HG03439 (cell line): ENCODE measurements around the gene NPR2.

ENCODE experiments used
- ATAC-seq: cut with Tn5 transposase; IDR thresholded peaks from one replicate; pipeline ENCODE4 v1.9.1; 2021; ENCODE audit warnings: mild to moderate bottlenecking, moderate library complexity; ENCODE audit not compliant: unreplicated experiment

NPR2 gene

DNA sequence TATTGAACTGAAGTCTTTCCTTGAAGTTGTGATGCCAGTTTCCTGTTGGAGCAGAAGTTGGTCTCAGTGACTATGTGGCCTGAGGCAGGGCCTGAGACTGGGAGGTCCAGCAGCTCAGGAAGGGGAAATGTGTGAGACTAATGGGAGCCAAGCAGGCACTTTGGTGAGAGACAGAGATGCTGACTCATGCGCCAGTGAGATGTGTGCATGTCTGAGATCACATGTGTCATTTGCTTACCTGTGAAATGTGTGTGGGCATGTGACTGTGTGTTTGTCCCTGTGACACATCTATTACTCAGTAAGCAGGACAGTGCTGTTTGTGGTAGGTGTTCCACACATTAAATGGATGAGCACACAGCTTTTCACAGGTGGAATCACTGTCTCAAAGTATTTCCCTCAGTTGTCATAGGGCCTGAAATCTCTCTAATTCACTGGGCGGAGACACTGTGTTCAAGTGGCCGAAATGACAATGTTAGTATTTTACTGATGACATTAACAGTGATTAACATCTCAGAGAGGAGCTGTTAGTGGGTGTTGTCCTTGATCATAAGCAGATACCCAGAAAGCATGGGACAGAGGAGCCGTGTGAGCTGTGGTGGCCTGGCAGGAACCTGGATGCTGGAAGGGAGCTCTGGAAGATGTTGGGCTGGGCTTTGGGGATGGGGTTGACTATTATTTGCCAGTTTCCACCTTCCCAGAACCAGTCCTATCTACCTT lies 7.4 kb downstream of the NPR2 start:
- ATAC-seq: no peak

DNA sequence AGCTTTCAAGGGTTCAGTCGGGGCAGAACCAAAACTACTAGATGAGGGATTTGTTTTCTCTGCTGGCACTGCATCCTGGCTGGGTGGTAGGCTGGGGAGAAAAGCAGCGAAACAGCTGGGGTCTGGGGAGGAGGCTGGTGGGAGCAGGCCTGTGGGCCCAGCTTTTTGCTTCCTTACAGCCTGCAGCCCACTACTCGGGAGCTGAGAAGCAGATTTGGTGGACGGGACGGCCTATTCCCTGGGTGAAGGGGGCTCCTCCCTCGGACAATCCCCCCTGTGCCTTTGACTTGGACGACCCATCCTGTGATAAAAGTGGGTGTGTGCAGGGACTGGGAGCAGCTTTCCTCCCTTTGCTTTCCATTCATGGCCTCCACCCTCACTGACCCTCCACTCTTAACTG lies 9.1 kb downstream of the NPR2 start:
- no peak for ATAC-seq

DNA sequence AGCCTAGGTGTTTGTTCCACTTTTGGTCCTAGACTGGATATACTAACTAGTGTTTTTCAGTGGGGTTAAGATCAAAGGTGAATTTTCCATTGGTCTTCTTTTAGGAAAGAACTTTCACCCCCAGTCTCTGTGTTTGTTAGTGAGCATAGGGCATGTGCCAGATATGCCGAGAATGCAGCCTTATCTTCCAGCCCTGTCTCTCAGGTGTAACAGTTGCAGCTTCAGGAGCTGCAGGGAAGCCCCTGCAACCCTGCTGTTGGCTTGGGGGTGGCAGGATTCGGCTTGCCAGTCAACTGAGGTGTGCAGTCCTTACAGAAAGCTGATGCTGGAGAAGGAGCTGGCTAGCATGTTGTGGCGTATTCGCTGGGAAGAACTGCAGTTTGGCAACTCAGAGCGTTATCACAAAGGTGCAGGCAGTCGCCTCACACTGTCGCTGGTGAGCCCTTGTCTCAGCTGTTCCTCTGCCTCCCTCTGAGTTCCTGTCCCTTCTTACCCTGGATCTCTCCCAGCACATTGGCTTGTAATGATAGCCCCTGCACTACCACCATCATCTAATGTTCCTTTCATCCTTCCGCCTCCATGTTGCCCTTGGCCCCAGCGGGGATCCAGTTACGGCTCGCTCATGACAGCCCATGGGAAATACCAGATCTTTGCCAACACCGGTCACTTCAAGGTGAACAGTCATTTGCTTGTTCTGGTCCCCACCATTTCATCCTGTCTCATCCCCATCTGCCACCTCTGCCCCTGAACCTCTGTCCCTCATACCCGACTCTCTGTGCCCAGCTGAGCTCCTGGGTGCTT lies 10.1 kb downstream of the NPR2 start:
- ATAC-seq: no peak

- no peak for ATAC-seq
Observed at GRCh38 chr9:35806101-35806500, 14.7 kb downstream of the NPR2 start.

GRCh38 chr9:35808433-35808832 lies 17.0 kb downstream of the NPR2 start:
- no peak for ATAC-seq

DNA sequence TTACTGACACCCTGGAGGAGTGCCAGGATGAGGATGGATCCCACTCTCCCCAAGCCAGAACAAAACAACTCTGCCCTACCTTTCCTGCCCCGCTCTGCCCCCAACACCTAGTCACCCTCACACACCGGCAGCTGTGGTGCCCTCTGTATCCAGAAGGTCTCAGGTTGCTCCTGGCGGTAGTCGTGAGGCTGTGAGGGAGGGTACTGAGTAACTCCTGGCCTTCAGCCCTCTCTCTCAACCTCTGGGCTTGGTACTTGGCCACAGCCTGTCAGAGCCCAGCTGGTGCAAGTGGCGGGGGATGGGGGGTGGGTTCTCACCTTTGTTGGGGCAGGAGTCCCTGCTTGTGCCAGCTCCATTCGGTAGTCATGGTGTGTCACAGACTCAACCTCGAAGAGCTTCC lies 18.7 kb downstream of the NPR2 start:
- ATAC-seq: no peak

- ATAC-seq: no peak
Observed at GRCh38 chr9:35811381-35812024, 20.1 kb downstream of the NPR2 start.

- peak; percentile 53 for ATAC-seq
Observed at GRCh38 chr9:35812025-35812602, 20.7 kb downstream of the NPR2 start, which contains the start of gene SPAG8. Gene SPAG8 (minus strand): TSS chr9:35812262. CDS start chr9:35812147, 115 bp downstream.

GRCh38 chr9:35813434-35814105 lies 22.2 kb downstream of the NPR2 start:
- no peak for ATAC-seq

DNA sequence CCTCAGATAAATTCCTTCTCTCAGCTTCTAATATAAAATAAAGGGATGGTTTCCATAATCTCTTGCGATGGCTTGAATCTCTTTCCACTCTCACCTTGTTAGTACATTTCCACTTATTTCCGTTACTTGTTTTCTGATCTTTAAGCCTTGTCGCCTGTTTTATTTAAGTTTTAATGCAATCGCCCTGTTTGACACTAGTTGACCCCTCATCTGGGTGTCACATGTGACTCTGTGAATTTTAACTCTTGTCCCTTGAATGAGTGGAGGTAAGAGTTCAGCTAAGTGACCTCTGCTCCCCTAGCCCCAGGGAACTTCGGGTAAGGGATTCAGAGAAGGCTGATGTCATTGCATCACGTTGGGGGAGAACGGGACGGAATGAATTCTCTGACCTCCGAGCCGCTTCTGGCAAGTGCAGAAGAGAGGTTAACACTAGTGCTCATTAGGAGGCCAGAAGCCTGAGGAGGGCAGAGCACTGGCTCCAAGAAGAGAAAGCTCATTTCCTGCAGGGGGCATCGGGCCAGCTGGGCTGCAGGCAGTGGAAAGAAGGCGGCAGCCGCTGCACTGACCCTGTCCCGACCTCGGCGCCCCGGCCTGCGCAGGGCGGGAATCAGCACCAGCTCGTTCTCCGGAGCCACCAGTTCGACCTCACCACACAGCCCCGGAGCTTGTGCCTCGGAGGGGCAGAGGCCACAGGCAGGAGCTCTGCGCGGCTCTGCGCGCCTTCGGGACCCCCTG lies 22.9 kb downstream of the NPR2 start:
- peak; percentile 15 for ATAC-seq

DNA sequence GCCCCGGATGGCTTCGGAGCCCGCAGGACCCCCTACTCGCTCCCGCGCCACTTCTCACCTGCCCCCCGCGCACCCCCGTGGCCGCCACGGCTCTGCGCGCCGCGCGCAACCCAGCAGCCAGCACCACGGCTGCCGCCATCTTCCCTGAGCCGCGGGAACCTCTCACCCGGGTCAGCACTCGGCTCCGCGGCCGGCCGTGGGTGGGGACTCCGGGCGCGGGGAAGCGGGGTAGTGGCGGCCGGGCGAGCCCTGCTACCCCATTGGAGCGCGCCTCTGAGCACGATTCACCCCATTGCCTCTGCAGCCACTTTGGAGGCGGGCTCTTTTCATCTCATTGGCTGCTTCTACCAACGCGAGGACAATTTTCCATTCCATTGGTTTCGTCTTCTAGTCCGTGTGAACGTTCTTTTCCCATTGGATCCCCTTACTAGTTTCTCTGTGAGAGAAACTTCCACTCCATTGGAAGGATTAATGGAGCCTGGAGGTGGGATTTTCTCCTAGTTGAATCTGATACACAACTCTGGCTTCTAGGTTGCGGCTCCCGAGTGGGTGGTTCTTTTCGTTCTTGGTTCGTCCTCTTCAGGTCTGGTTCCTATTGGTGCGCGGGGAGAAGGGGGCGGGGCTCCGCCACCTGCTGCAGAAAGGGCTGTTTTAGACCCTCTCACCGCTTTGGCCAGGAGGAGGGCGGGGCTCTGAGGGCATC lies 23.6 kb downstream of the NPR2 start, which contains the start of gene HINT2:
HINT2 (minus strand) TSS at position 202 of the 703 bp plus-strand sequence; CDS start at position 139, 63 bp downstream.
- peak; percentile 79 for ATAC-seq

GRCh38 chr9:35816708-35817107 lies 25.3 kb downstream of the NPR2 start:
- ATAC-seq: no peak

DNA sequence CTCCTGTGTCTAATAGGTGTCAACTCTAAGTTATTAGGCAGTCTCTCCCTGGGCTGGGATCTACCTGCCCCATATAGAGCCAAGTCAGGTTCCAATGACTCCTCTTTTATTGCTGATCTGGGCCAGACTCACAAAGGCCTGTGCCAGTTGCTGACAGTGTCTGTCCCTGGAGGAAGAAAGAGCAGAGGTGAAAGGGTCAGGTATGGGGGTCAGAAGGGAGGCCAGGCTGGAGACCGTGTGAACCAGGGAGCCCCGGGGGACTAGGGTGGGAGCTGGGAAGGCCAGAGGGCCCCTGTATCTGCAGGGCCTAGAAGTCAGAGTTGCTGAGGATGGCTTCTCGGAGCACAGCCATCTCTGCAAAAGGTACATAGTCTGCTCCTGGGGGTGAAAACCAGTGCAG lies 26.9 kb downstream of the NPR2 start:
- no peak for ATAC-seq

- ATAC-seq: no peak
Observed at GRCh38 chr9:35820076-35820475, 28.7 kb downstream of the NPR2 start.

- ATAC-seq: no peak
Observed at GRCh38 chr9:35822926-35823325, 31.5 kb downstream of the NPR2 start.

DNA sequence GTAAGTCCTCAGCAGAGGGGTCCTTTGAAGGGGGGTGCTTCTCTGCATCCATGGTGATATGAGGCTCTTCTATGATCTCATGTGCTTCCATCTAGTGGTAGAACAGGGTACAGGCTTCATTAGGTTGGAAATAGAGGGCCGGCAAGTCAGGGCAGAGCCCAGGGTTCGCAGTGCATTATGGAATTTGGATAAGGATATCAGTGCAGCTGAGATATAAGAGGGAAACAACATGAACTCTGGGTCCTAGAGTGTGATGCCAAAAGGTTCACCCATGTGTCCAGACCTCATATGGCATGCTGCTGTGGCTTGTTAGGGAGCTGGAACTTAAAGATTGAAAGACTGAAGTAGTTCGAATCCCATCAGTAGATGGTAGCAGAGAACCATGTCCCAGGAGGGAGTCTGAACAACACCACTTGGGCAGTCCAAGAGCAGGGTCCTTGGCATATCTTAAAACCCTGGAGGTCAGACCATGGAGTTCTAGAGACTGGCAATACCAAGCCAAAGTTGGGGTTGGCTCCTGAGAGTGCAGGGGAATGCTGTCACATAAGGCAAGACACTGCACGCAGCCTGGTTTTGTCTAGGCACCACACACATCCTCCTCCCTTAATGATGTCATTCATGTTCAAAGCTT lies 34.8 kb downstream of the NPR2 start:
- peak; percentile 62 for ATAC-seq

DNA sequence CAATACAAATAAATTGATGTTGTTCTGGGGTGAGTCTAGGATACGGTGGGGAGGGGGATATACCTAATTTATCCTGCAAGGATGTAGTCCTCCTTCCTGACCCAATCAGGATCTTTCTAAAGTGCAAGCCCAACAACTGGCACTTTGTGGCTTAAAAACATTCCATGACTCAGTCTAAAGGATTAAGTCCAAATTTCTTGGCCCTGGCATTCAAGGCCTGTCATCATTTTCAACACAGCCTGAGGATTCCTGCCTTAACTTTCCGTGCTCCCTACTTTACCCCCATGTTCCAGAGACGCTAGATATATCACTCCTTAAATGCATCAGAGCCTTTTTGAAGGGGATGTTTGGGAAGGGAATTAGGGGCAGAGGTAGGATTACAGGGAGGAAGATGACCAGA lies 36.1 kb downstream of the NPR2 start:
- ATAC-seq: no peak

DNA sequence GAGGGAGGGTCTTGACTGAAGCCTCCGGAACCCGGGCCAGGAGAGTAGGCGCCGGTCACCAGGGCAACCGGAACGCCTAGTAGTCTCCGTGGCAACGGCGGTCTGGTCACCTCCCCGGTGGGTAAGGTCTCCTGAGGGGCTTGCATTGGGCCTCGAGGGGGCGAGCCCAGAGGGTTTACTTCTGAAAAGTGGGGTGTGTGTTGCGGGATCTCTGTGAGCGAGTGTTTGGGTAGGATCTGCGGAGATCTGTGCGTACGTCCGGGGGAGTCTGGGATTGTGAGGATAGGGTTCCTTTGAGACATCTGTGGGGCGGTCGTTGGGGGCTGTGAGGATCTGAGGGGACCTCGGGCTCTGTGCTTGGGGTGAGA lies 37.3 kb downstream of the NPR2 start, which contains the start of gene FAM221B:
FAM221B (minus strand) TSS at position 17 of the 368 bp plus-strand sequence. CDS start 2,571 bp downstream, outside the sequence.
- no peak for ATAC-seq
